ENCODE data around the gene APOL6. TPM values are rescaled to one million over a fixed set of nuclear protein-coding genes. Genes with fewer than 3 reads are reported as not detected.
A peak's percentile ranks its signal among the peaks of the same experiment; 100 is the strongest.

APOL6 gene
- total and polyA plus RNA-seq, 7 donors = 0.87 to 9.5 (median 2.4) TPM

- peaks cover 0 to 24% of the 10 kb centered on the region in 2 donors for H3K36me3 ChIP-seq (ENCODE audit: insufficient read depth in 1 of 2, low read depth in 1 of 2)
- ATAC-seq (peak; percentile 21 to 60 (median 47)), DNase-seq (peak; percentile 66 to 85)
- H3K27me3 ChIP-seq (ENCODE audit: insufficient read depth in 3 of 3, low read length in 2 of 3) = no peaks in the 10 kb centered on the region
- H3K4me1 ChIP-seq = peaks cover 45% of the 10 kb centered on the region
- TF ChIP-seq CTCF (IDR thresholded peaks at IDR 0.05) = no peak
- peak overlapping the region; percentile 93 for H3K27ac ChIP-seq
- no peaks in the 10 kb centered on the region for H3K9me3 ChIP-seq
- peak overlapping the region; percentile 71 for H3K4me3 ChIP-seq
- WGBS, 3 donors = 25 to 35% (median 31%) methylated on average over 6 of the region's 6 CpGs
- intact Hi-C loops (cut with DNase I) = loop anchor here in 1 of 2 donors (10.0 kb wide), 1 partner anchor 260 kb away; no protein-coding TSS in a partner anchor
Measured at GRCh38 chr22:35615156-35615555, 33.1 kb upstream of the APOL6 start.

GRCh38 chr22:35616043-35616442, 32.2 kb upstream of the APOL6 start:
- peak overlapping the region; percentile 93 for H3K27ac ChIP-seq
- no peak for ATAC-seq
- DNase-seq = no peak
- intact Hi-C loops (cut with DNase I) = loop anchor here in 1 of 2 donors (10.0 kb wide), 1 partner anchor 261 kb away; no protein-coding TSS in a partner anchor
- peaks cover 0 to 15% of the 10 kb centered on the region in 2 donors for H3K36me3 ChIP-seq (ENCODE audit: insufficient read depth in 1 of 2, low read depth in 1 of 2)
- 26 to 34% (median 26%) methylated on average over 7 of the region's 7 CpGs for WGBS, 3 donors
- H3K4me1 ChIP-seq = peaks cover 43% of the 10 kb centered on the region
- no peaks in the 10 kb centered on the region for H3K27me3 ChIP-seq (ENCODE audit: insufficient read depth in 3 of 3, low read length in 2 of 3)
- H3K4me3 ChIP-seq = peak overlapping the region; percentile 71
- no peaks in the 10 kb centered on the region for H3K9me3 ChIP-seq
- TF ChIP-seq CTCF (IDR thresholded peaks at IDR 0.05) = no peak

- ATAC-seq (peak; percentile 72 to 83 (median 72)), DNase-seq (peak; percentile 84 to 92)
- peaks cover 43% of the 10 kb centered on the region for H3K4me1 ChIP-seq
- H3K9me3 ChIP-seq = no peaks in the 10 kb centered on the region
- peak within 1 kb of the TSS; percentile 71 for H3K4me3 ChIP-seq
- H3K27me3 ChIP-seq (ENCODE audit: insufficient read depth in 3 of 3, low read length in 2 of 3) = no peaks in the 10 kb centered on the region
- peak within 1 kb of the TSS; percentile 93 for H3K27ac ChIP-seq
- WGBS, 3 donors = 22 to 27% (median 27%) methylated on average over 16 of the region's 16 CpGs
- H3K36me3 ChIP-seq (ENCODE audit: insufficient read depth in 1 of 2, low read depth in 1 of 2) = peaks cover 0 to 11% of the 10 kb centered on the region in 2 donors
- intact Hi-C loops (cut with DNase I) = loop anchor here in 1 of 2 donors (10.0 kb wide), 1 partner anchor 262 kb away; no protein-coding TSS in a partner anchor
- no peak for TF ChIP-seq CTCF (IDR thresholded peaks at IDR 0.05)
Measured at GRCh38 chr22:35617137-35617755, 31.0 kb upstream of the APOL6 start, which contains the start of gene MB. MB (minus strand) TSS chr22:35617329; CDS start chr22:35617257, 72 bp downstream.

- no peaks in the 10 kb centered on the region for H3K9me3 ChIP-seq
- intact Hi-C loops (cut with DNase I) = loop anchor here in 1 of 2 donors (10.0 kb wide), 1 partner anchor 264 kb away; no protein-coding TSS in a partner anchor
- H3K4me1 ChIP-seq = peaks cover 54% of the 10 kb centered on the region
- DNase-seq (no peak), ATAC-seq (no peak)
- peaks cover 0 to 11% of the 10 kb centered on the region in 2 donors for H3K36me3 ChIP-seq (ENCODE audit: insufficient read depth in 1 of 2, low read depth in 1 of 2)
- WGBS, 3 donors = 93 to 99% (median 97%) methylated on average over 1 of the region's 1 CpG
- H3K4me3 ChIP-seq = no peak overlapping the region
- no peaks in the 10 kb centered on the region for H3K27me3 ChIP-seq (ENCODE audit: insufficient read depth in 3 of 3, low read length in 2 of 3)
- H3K27ac ChIP-seq = peak overlapping the region; percentile 93
- no peak for TF ChIP-seq CTCF (IDR thresholded peaks at IDR 0.05)
Measured at GRCh38 chr22:35618427-35619223, 29.6 kb upstream of the APOL6 start.
